ENCODE results near the gene ARHGEF17. TPM values are rescaled to one million over a fixed set of nuclear protein-coding genes. Genes with fewer than 3 reads are reported as not detected.

Gene ARHGEF17
- total and polyA plus RNA-seq, 2 of the 8 experiments (the other 6 are each of a cell fraction or from before 2014, with no cell fraction given): 11.3 to 14.6 TPM

GRCh38 chr11:73266646-73267020 lies 41.4 kb upstream of the ARHGEF17 start:
- H3K4me3 ChIP-seq (ENCODE audit: extremely low read depth in 1 of 4, insufficient read depth in 2 of 4, low read depth in 3 of 4, low read length in 4 of 4): no peak overlapping the region
- no peak overlapping the region for H4K5ac ChIP-seq (ENCODE audit: insufficient read length, low read depth, low read length)
- H4K20me1 ChIP-seq (replicated peaks in 1 of 2; ENCODE audit: control insufficient read depth in 1 of 2, insufficient read depth in 2 of 2, low read length in 2 of 2): peaks cover 0 to 1% of the 10 kb centered on the region in 2 experiments
- no peak overlapping the region; the same call in 1 of the 2 replicates for H2BK15ac ChIP-seq (ENCODE audit: low read length)
- H2BK5ac ChIP-seq (ENCODE audit: low read depth, low read length): no peak overlapping the region
- H3K27ac ChIP-seq (ENCODE audit: low read depth, low read length): no peak overlapping the region
- H4K8ac ChIP-seq (ENCODE audit: extremely low read depth, insufficient read depth, low read length): no peak overlapping the region
- no peak for DNase-seq (ENCODE audit: low read depth in 1 of 2, low spot score in 2 of 2)
- no peak overlapping the region for H3K56ac ChIP-seq (replicated peaks; ENCODE audit: insufficient read length, low read depth, low read length)
- no peak overlapping the region for H2AK5ac ChIP-seq (ENCODE audit: low read depth, low read length)
- TF ChIP-seq RNF2 (IDR thresholded peaks at IDR 0.05; ENCODE audit: borderline replicate concordance, low read depth, low read length, missing control alignments, poor library complexity, severe bottlenecking): no peak
- H3K4me2 ChIP-seq (ENCODE audit: insufficient read depth in 1 of 2, low read depth in 2 of 2, low read length in 2 of 2): no peak overlapping the region
- CTCF ChIA-PET (ENCODE audit: partially characterized antibody): interaction anchor here (0.7 to 16.5 kb wide), 10 partner anchors 8 to 359 kb away, joined by 3 to 173 read pairs (median 4); no protein-coding TSS in a partner anchor
- H2BK120ac ChIP-seq (replicated peaks; ENCODE audit: low read depth, low read length): no peak overlapping the region
- H3K9ac ChIP-seq (replicated peaks in 1 of 4; ENCODE audit: extremely low read depth in 1 of 4, low read depth in 3 of 4, low read length in 3 of 4): no peak overlapping the region
- H2BK12ac ChIP-seq (ENCODE audit: low read depth, low read length): no peak overlapping the region
- POLR2A ChIA-PET (ENCODE audit: partially characterized antibody): interaction anchor here (1.2 kb wide), 1 partner anchor 21 kb away, joined by 3 read pairs; no protein-coding TSS in a partner anchor
- no peaks in the 10 kb centered on the region for H3K9me3 ChIP-seq (ENCODE audit: insufficient read depth in 2 of 2, low read depth in 1 of 2, low read length in 1 of 2)
- H3K23ac ChIP-seq (ENCODE audit: insufficient read length): no peak overlapping the region
- no peak for FAIRE-seq
- no peak overlapping the region for H3K18ac ChIP-seq (ENCODE audit: extremely low read depth, low read length)
- no peaks in the 10 kb centered on the region for H3K79me2 ChIP-seq (ENCODE audit: control insufficient read depth in 1 of 2, insufficient read depth in 2 of 2, low read length in 2 of 2)
- H2AFZ ChIP-seq (ENCODE audit: low read length): no peak overlapping the region
- no peaks in the 10 kb centered on the region; the same call in 1 of the 2 replicates for H3K23me2 ChIP-seq (ENCODE audit: low read depth, low read length)
- no peaks in the 10 kb centered on the region for H3K36me3 ChIP-seq (ENCODE audit: control insufficient read depth in 2 of 4, insufficient read depth in 4 of 4, low read length in 3 of 4)
- no peak overlapping the region for H4K91ac ChIP-seq (replicated peaks; ENCODE audit: insufficient read length, low read length)
- no peak overlapping the region for H3K4ac ChIP-seq (replicated peaks; ENCODE audit: insufficient read length, low read depth, low read length)
- WGBS, 2 experiments (ENCODE audit: extremely low coverage in 1 of 2, insufficient coverage in 1 of 2, insufficient read length in 1 of 2, insufficient replicate concordance in 2 of 2, low coverage in 1 of 2, low lambda C conversion rate in 2 of 2, missing lambda C conversion rate in 1 of 2): 83% methylated on average over 4 of the region's 4 CpGs; no CpG with 5 or more reads in 1 of the 2 experiments
- peaks cover 0 to 14% (median 8%) of the 10 kb centered on the region in 4 experiments; a peak in 6 of 7 replicates for H3K4me1 ChIP-seq (replicated peaks in 1 of 4; ENCODE audit: control insufficient read depth in 3 of 4, insufficient read depth in 4 of 4, low read length in 3 of 4)
- peaks cover 0 to 13% (median 12%) of the 10 kb centered on the region in 4 experiments; a peak in 5 of 7 replicates for H3K27me3 ChIP-seq (replicated peaks in 1 of 4; ENCODE audit: control insufficient read depth in 3 of 4, extremely low read depth in 1 of 4, insufficient read depth in 3 of 4, low read length in 3 of 4)
- 0 out of 2 replicates have a peak, but pooled peaks cover 3% of the 10 kb centered on the region for H3K79me1 ChIP-seq (ENCODE audit: low read depth, low read length)
- no peak overlapping the region for H3K14ac ChIP-seq (ENCODE audit: insufficient read length)
- H2BK20ac ChIP-seq (ENCODE audit: low read length): no peak overlapping the region

Data from H1 (cell line).